ENCODE measurements around the gene PPP6R2. TPM values are rescaled to one million over a fixed set of nuclear protein-coding genes. Genes with fewer than 3 reads are reported as not detected.

PPP6R2 gene
- total and polyA plus RNA-seq, 2 of the 4 experiments (the other 2 are of a cell fraction): 49.2 to 51.6 TPM

- Histone ChIP-seq H3K56ac (ENCODE audit: extremely low read depth, insufficient read depth, low read length) (no peak overlapping the region), H2AK5ac (ENCODE audit: low read depth, low read length) (no peak overlapping the region), H2BK20ac (ENCODE audit: low read depth, low read length) (no peak overlapping the region), H4K5ac (ENCODE audit: low read depth, low read length) (no peak overlapping the region), H3K18ac (ENCODE audit: low read depth, low read length) (no peak overlapping the region), H2BK15ac (ENCODE audit: low read depth, low read length) (no peak overlapping the region), H3K4me3 (ENCODE audit: insufficient read depth, low read depth, low read length) (no peak overlapping the region), H2BK5ac (ENCODE audit: low read depth, low read length, poor library complexity, severe bottlenecking) (no peak overlapping the region), H4K91ac (ENCODE audit: insufficient read depth, low read depth, low read length) (no peak overlapping the region), H3K23ac (ENCODE audit: low read depth, low read length) (no peak overlapping the region), H3K4me2 (ENCODE audit: low read depth, low read length) (no peak overlapping the region), H3K14ac (replicated peaks; ENCODE audit: low read depth, low read length) (no peak overlapping the region), H4K8ac (ENCODE audit: low read depth in 2 of 2, low read length in 2 of 2) (no peak overlapping the region), H3K9me3 (ENCODE audit: control insufficient read depth, insufficient read depth, low read length) (no peaks in the 10 kb centered on the region), H3K9me1 (ENCODE audit: insufficient read depth, low read length) (peaks cover 9% of the 10 kb centered on the region), H2AFZ (replicated peaks; ENCODE audit: low read length, poor library complexity) (no peak overlapping the region), H3K27ac (ENCODE audit: insufficient read depth, low read length) (no peak overlapping the region), H3K36me3 (ENCODE audit: control insufficient read depth, insufficient read depth, low read length) (peaks cover 21% of the 10 kb centered on the region), H3K9ac (ENCODE audit: low read depth, low read length) (no peak overlapping the region), H3K27me3 (ENCODE audit: control insufficient read depth, insufficient read depth, low read length) (no peaks in the 10 kb centered on the region), H3K4me1 (ENCODE audit: control insufficient read depth, insufficient read depth, low read length) (no peaks in the 10 kb centered on the region), H4K20me1 (ENCODE audit: insufficient read depth, low read length) (peaks cover 74% of the 10 kb centered on the region), H3K4ac (ENCODE audit: low read depth, low read length) (no peak overlapping the region), H2BK120ac (ENCODE audit: low read depth, low read length) (no peak overlapping the region), H2AK9ac (replicated peaks; ENCODE audit: low read depth, low read length, poor library complexity) (no peak overlapping the region), H3K79me1 (ENCODE audit: low read depth in 1 of 2, low read length in 2 of 2) (peaks cover 15 to 46% of the 10 kb centered on the region in 2 experiments)
- TF ChIP-seq CEBPB (IDR thresholded peaks at IDR 0.05; ENCODE audit: low read depth, low read length) (no peak), MAZ (IDR thresholded peaks at IDR 0.05; ENCODE audit: borderline replicate concordance, low read depth, low read length) (no peak), FOS (IDR thresholded peaks at IDR 0.05; ENCODE audit: low read depth, low read length) (no peak), RFX5 (IDR thresholded peaks at IDR 0.05; ENCODE audit: low read depth, low read length) (no peak), ELK1 (IDR thresholded peaks at IDR 0.05; ENCODE audit: borderline replicate concordance, low read depth, low read length) (no peak), CHD1 (IDR thresholded peaks at IDR 0.05; ENCODE audit: low read depth, low read length) (no peak)
- no TSS peak for BruUV-seq (replicated peaks)
- POLR2A ChIA-PET (ENCODE audit: unreplicated experiment): no interaction called here
- CTCF ChIA-PET: interaction anchor here (0.6 kb wide), 1 partner anchor 142 kb away, joined by 4 read pairs; no protein-coding TSS in a partner anchor
- DNase-seq (no peak), ATAC-seq (ENCODE audit: low read depth) (no peak)
- in situ Hi-C loops (cut with MboI; ENCODE audit: low sequenced_read_pairs) (no loop called here), dilution Hi-C loops (cut with HindIII; ENCODE audit: low sequenced_read_pairs, unreplicated experiment) (no loop called here), intact Hi-C loops (cut with micrococcal nuclease) (no loop called here)
- no CpG with 5 or more reads among the region's 8 CpGs for WGBS, 2 experiments (ENCODE audit: extremely low coverage in 2 of 2, insufficient read length in 1 of 2)
Observed at GRCh38 chr22:50356186-50356585, 13.1 kb downstream of the PPP6R2 start.
